Fibroblast of the aortic adventitia (primary cell): ENCODE measurements around the gene PSKH1. TPM values are rescaled to one million over a fixed set of nuclear protein-coding genes. Genes with fewer than 3 reads are reported as not detected.

Source experiments
- DNase-seq: peaks from one replicate; pipeline ENCODE4 v3.0.0-alpha.2; 2010; ENCODE audit warnings: low read depth
- H3K4me3 ChIP-seq: 2 replicates; pipeline ENCODE4 v1.5.1; 2011; ENCODE audit warnings: low read depth, mild to moderate bottlenecking, control low read depth, low read length, moderate library complexity
- CTCF ChIP-seq: IDR thresholded peaks from 2 replicates; pipeline ENCODE4 v1.5.1; 2011; ENCODE audit warnings: mild to moderate bottlenecking, low read length, control low read depth, inconsistent platforms; ENCODE audit not compliant: insufficient read depth
- total RNA-seq: library from RNA; depleted of rRNA; stranded (reverse); fragments of >200 nt; gene quantifications from 2 replicates; pipeline ENCODE4 v1.2.3, GENCODE V29; 2012; ENCODE audit warnings: low replicate concordance

The PSKH1 gene
- total RNA-seq, 1 donor, result 19.8 TPM

GRCh38 chr16:67881621-67882161, 11.4 kb upstream of the PSKH1 start:
- no peak overlapping the region for H3K4me3 ChIP-seq
- TF ChIP-seq CTCF, result no peak
- DNase-seq, result no peak

GRCh38 chr16:67882374-67883145, 10.5 kb upstream of the PSKH1 start:
- no peak for TF ChIP-seq CTCF
- no peak for DNase-seq
- no peak overlapping the region for H3K4me3 ChIP-seq

GRCh38 chr16:67883146-67883871, 9.7 kb upstream of the PSKH1 start:
- H3K4me3 ChIP-seq, result no peak overlapping the region
- DNase-seq, result no peak
- no peak for TF ChIP-seq CTCF

- peak; percentile 40 for DNase-seq
- TF ChIP-seq CTCF, result peak; percentile 84
Observed at GRCh38 chr16:67883872-67884261, 9.2 kb upstream of the PSKH1 start.

GRCh38 chr16:67884684-67885083, 8.4 kb upstream of the PSKH1 start, which contains the start of gene NRN1L:
Gene NRN1L, plus strand, starts transcription at chr16:67884885. Its CDS starts 19 bp downstream, at chr16:67884904.
- TF ChIP-seq CTCF, result no peak
- peak; percentile 85 for DNase-seq
- H3K4me3 ChIP-seq, result no peak within 1 kb of the TSS

More at GRCh38 chr16:67883872-67884261, 9.2 kb upstream of the PSKH1 start:
- no peak overlapping the region for H3K4me3 ChIP-seq

- TF ChIP-seq CTCF, result no peak
- no peak for DNase-seq
- H3K4me3 ChIP-seq, result no peak overlapping the region
Observed at GRCh38 chr16:67885545-67885944, 7.5 kb upstream of the PSKH1 start.
